ENCODE measurements around the gene IL3. TPM values are rescaled to one million over a fixed set of nuclear protein-coding genes. Genes with fewer than 3 reads are reported as not detected.

Gene IL3
- total RNA-seq, 1 donor from 2014 or later = not detected

DNA sequence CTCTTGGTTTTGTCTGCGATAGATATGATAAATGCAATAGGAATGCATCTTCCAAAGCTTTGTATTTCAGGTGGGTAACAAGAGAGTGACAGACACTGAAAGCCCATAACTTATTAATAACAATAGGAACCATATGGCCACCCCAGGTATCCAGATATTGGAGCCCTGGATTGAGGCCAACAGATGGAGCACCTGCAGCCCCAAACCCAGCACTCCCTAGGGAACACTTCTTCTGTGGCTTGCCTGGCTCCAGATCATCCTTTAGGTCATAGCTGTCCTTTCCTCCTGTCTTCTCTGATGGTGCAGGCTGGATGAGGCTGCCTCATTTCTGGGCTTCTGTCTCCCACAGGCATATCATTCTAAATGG lies 5.0 kb upstream of the IL3 start:
- DNase-seq (ENCODE audit: low spot score in 2 of 2) = no peak
- no peak for FAIRE-seq

GRCh38 chr5:132055808-132056609 lies 4.4 kb upstream of the IL3 start:
- FAIRE-seq (no peak), DNase-seq (ENCODE audit: low spot score in 2 of 2) (no peak)

- FAIRE-seq (no peak), DNase-seq (ENCODE audit: low spot score in 2 of 2) (peak in 1 of 2 donors; percentile 4)
Observed at GRCh38 chr5:132056610-132057497, 3.6 kb upstream of the IL3 start.

GRCh38 chr5:132057498-132058255 lies 2.8 kb upstream of the IL3 start:
- FAIRE-seq = no peak
- no peak for DNase-seq (ENCODE audit: low spot score in 2 of 2)

- FAIRE-seq (no peak), DNase-seq (ENCODE audit: low spot score in 2 of 2) (no peak)
Observed at GRCh38 chr5:132058646-132059042, 1.8 kb upstream of the IL3 start.

DNA sequence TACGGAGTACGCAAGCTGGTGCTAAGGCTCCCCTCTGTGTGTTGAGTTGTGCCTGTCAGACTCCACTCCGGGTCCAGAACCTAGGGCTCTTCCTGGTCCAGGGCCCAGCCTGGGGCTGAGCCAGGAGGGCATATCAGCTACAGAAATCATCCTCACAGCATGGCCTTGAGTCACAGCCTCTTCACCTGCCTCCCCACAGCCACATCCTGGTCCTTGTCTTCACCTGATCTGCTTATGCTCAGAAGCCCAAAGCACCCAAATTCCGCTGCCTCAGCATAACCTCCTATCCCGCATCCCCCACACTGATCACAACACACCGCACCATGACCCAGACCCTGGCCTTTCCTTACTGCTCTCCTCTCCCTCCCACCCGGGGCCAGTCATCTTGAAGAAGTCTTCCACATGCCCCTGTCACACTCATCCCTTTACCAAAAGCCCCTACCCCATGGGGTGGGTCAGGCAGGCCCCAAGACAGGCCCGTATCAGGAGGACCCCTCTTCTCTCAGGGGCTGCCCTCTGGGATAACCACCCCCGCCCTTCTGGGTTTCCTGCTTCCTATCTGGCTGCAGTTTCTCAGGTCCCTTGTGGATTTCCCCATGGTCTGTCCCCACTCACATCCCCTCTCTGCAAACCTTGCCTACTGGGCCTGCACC lies 1.3 kb upstream of the IL3 start:
- FAIRE-seq = no peak
- DNase-seq (ENCODE audit: low spot score in 2 of 2) = no peak

DNA sequence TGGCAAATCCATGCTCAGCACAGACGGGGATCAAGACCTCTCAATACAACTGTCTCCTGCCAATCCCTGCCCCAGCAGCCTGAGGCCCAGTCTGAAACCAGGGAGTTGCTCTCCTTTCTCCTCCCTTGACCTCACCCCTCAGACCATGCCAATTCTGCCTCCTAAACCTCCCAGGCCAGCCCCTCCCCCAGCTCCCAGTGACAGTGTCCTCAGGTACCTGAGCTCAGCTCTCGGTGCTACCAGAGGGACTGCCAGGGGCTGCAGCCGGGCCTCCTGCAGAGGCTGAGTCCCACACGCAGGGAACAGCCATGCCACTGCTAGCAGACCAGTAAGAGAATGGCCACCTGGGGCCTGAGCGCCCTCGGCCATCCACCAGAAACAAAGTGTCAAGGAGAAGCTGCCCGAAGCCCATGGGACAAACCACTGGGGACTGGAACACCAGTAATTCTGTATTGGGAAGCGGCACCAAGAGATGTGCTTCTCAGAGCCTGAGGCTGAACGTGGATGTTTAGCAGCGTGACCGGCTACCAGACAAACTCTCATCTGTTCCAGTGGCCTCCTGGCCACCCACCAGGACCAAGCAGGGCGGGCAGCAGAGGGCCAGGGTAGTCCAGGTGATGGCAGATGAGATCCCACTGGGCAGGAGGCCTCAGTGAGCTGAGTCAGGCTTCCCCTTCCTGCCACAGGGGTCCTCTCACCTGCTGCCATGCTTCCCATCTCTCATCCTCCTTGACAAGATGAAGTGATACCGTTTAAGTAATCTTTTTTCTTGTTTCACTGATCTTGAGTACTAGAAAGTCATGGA lies 557 bp upstream of the IL3 start:
- DNase-seq (ENCODE audit: low spot score in 2 of 2) (no peak), FAIRE-seq (no peak)

GRCh38 chr5:132063090-132063911 lies 2.8 kb downstream of the IL3 start:
- peak; percentile 40 to 74 for DNase-seq (ENCODE audit: low spot score in 2 of 2)
- no peak for FAIRE-seq

DNA sequence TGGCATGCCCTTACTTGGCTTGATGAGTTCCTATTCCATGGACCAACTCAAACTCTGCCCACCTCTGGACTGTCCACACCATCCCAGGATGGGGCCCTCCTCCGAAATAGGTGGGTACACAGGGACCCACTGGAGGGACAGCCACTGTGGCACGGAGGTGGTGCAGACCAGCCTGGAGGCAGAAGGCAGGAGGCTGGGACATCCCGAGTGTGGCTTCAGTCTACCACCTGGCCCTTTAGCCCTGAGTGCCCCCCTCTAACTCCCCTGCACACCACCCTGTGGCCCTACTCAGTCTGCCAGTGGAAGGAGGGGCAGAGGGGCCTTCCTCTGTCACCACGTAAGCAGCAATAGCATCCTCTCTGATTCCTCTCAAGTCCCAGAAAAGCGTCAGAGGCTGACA lies 3.7 kb downstream of the IL3 start:
- DNase-seq (ENCODE audit: low spot score in 2 of 2) (no peak), FAIRE-seq (no peak)

- DNase-seq (ENCODE audit: low spot score in 2 of 2) (peak; percentile 50 to 77), FAIRE-seq (no peak)
Observed at GRCh38 chr5:132064738-132065331, 4.4 kb downstream of the IL3 start.

- DNase-seq (ENCODE audit: low spot score in 2 of 2) (peak in 1 of 2 donors; percentile 50), FAIRE-seq (no peak)
Observed at GRCh38 chr5:132065351-132065937, 5.0 kb downstream of the IL3 start.

DNA sequence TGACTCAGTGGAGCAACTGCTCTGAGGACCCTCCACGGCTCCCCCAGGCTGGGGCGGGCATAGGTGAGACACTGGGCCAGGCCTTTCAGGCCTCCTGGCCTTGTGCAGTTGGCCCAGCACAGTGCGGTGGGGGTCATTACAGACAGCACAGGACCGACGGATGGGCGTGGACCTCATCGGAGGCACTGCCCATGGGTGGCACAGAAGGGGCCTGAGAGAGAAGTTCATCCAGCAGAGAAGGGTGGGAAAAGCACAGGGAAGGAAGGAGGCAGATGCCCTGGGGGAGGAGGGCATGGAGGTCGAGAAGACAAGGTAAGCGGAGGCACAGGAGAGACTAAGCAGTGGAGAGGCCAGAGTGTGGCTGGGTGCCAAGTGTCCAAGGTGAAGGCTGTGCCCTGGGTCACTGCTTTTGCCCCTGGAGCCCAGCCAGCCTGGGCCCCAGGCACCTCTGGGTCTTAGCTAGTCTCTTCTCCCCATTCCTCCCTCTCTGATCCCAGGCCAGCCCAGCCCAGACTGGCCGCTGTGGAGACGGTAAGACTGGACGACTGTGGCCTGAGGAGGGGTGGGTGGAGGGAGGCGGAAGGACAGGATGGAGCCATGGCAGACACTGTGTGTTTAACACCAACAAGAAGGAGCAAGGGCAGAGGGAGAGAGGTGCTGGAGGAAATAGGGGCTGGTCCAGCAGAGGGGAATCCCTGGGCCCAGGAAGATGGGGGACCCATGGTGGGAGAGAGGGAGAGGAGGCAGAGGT lies 5.7 kb downstream of the IL3 start:
- FAIRE-seq = no peak
- DNase-seq (ENCODE audit: low spot score in 2 of 2) = no peak

GRCh38 chr5:132066871-132067270 lies 6.4 kb downstream of the IL3 start:
- FAIRE-seq = no peak

GRCh38 chr5:132067451-132067850 lies 7.0 kb downstream of the IL3 start:
- FAIRE-seq (no peak), DNase-seq (ENCODE audit: low spot score in 2 of 2) (no peak)

More at GRCh38 chr5:132066871-132067270, 6.4 kb downstream of the IL3 start:
- DNase-seq (ENCODE audit: low spot score in 2 of 2) = no peak

GRCh38 chr5:132067941-132068808 lies 7.7 kb downstream of the IL3 start:
- FAIRE-seq = no peak
- no peak for DNase-seq (ENCODE audit: low spot score in 2 of 2)

DNA sequence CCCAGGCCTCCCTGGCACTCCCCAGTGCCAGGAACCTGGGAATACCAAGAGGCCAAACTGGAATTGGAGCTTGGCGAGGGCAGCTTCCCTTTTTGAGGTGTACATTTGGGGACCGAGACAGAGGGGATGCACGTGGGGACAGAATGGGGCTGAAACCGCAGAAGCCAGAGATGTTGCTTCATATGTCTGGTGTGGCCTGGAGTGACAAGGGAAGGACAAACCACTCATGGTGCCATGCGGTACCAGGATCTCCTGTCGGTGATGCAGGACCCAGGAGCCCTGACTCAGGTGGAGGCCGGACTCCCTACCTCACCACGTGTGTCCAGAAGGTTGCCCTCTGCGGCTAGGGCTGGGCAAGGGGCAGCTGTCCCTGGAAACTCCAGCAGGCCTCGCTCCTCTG lies 9.1 kb downstream of the IL3 start:
- FAIRE-seq = no peak

More for the DNA sequence above, 9.1 kb downstream of the IL3 start:
- DNase-seq (ENCODE audit: low spot score in 2 of 2) = no peak

Data from frontal cortex (tissue), 4 donors.